HEK293T (cell line): ENCODE results near the gene TMEM50B.

ENCODE experiments used
- BHLHE40 ChIP-seq: fragments of 450-650 bp; IDR thresholded peaks from 2 replicates; pipeline ENCODE4 v1.6.1; 2016; ENCODE audit warnings: mild to moderate bottlenecking, moderate library complexity, borderline replicate concordance
- CTBP1 ChIP-seq: fragments of 450-650 bp; IDR thresholded peaks from 2 replicates; pipeline ENCODE4 v1.6.1; 2016; ENCODE audit warnings: borderline replicate concordance
- ELF4 ChIP-seq: fragments of 450-650 bp; IDR thresholded peaks from 2 replicates; pipeline ENCODE4 v1.6.1; 2017; ENCODE audit warnings: antibody characterized with exemption
- FOXA1 ChIP-seq: fragments of 450-650 bp; IDR thresholded peaks from 2 replicates; pipeline ENCODE4 v1.6.1; 2016; ENCODE audit warnings: mild to moderate bottlenecking
- FOXK2 ChIP-seq: fragments of 450-650 bp; IDR thresholded peaks from 2 replicates; pipeline ENCODE4 v1.6.1; 2016; ENCODE audit warnings: mild to moderate bottlenecking
- FOXM1 ChIP-seq: fragments of 450-650 bp; IDR thresholded peaks from 2 replicates; pipeline ENCODE4 v1.6.1; 2017; ENCODE audit warnings: mild to moderate bottlenecking, borderline replicate concordance
- HDGF ChIP-seq: fragments of 450-650 bp; IDR thresholded peaks from 2 replicates; pipeline ENCODE4 v1.6.1; 2017; ENCODE audit warnings: antibody characterized with exemption, borderline replicate concordance
- L3MBTL2 ChIP-seq: fragments of 450-650 bp; conservative IDR thresholded peaks from 2 replicates; pipeline ENCODE4 v1.6.1; 2016; ENCODE audit warnings: mild to moderate bottlenecking
- LEF1 ChIP-seq: fragments of 450-650 bp; IDR thresholded peaks from 2 replicates; pipeline ENCODE4 v1.6.1; 2017; ENCODE audit warnings: mild to moderate bottlenecking, borderline replicate concordance
- NFRKB ChIP-seq: fragments of 450-650 bp; IDR thresholded peaks from 2 replicates; pipeline ENCODE4 v1.6.1; 2016; ENCODE audit warnings: mild to moderate bottlenecking, moderate library complexity
- SP1 ChIP-seq: fragments of 450-650 bp; IDR thresholded peaks from 2 replicates; pipeline ENCODE4 v1.6.1; 2017
- SUZ12 ChIP-seq: fragments of 450-650 bp; IDR thresholded peaks from 2 replicates; pipeline ENCODE4 v1.6.1; 2016; ENCODE audit warnings: mild to moderate bottlenecking
- ZNF384 ChIP-seq: fragments of 450-650 bp; IDR thresholded peaks from 2 replicates; pipeline ENCODE4 v1.6.1; 2016
- TF ChIP-seq, protein P1 (sequence below): fragments of 450-650 bp; IDR thresholded peaks from 2 replicates; pipeline ENCODE4 v1.6.1; 2016

- TF ChIP-seq SP1 (no peak), FOXA1 (no peak), BHLHE40 (no peak), FOXM1 (no peak), CTBP1 (no peak), SUZ12 (no peak), FOXK2 (no peak), HDGF (no peak), LEF1 (no peak), L3MBTL2 (no peak), NFRKB (no peak), ELF4 (no peak), ZNF384 (no peak)
- TF ChIP-seq, protein P1, sequence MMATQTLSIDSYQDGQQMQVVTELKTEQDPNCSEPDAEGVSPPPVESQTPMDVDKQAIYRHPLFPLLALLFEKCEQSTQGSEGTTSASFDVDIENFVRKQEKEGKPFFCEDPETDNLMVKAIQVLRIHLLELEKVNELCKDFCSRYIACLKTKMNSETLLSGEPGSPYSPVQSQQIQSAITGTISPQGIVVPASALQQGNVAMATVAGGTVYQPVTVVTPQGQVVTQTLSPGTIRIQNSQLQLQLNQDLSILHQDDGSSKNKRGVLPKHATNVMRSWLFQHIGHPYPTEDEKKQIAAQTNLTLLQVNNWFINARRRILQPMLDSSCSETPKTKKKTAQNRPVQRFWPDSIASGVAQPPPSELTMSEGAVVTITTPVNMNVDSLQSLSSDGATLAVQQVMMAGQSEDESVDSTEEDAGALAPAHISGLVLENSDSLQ = no peak
These were observed 46.8 kb downstream of the TMEM50B start for GRCh38 chr21:33433001-33433400.
